Rectal smooth muscle tissue (tissue), 1 donor: Measurements from ENCODE around the gene PANX1.
"Not testable (repeated sequence)": the region's sequence is repeated elsewhere in the genome, so short reads cannot be mapped to it uniquely, and the experiment has no call there.

Source experiments
- H3K27ac ChIP-seq: one replicate; pipeline ENCODE4 v1.7.0; 2013; ENCODE audit warnings: low read depth, low read length, inconsistent platforms
- H3K27me3 ChIP-seq: one replicate; pipeline ENCODE4 v1.7.0; 2013; ENCODE audit warnings: low read length; ENCODE audit not compliant: control insufficient read depth, insufficient read depth
- H3K36me3 ChIP-seq: one replicate; pipeline ENCODE4 v1.7.0; 2013; ENCODE audit warnings: low read length; ENCODE audit not compliant: control insufficient read depth, insufficient read depth
- H3K4me1 ChIP-seq: one replicate; pipeline ENCODE4 v1.7.0; 2013; ENCODE audit warnings: low read length; ENCODE audit not compliant: control insufficient read depth, insufficient read depth
- H3K4me3 ChIP-seq: one replicate; pipeline ENCODE4 v1.7.0; 2013; ENCODE audit warnings: low read length
- H3K9ac ChIP-seq: one replicate; pipeline ENCODE4 v1.7.0; 2013; ENCODE audit warnings: low read length

PANX1 gene

DNA sequence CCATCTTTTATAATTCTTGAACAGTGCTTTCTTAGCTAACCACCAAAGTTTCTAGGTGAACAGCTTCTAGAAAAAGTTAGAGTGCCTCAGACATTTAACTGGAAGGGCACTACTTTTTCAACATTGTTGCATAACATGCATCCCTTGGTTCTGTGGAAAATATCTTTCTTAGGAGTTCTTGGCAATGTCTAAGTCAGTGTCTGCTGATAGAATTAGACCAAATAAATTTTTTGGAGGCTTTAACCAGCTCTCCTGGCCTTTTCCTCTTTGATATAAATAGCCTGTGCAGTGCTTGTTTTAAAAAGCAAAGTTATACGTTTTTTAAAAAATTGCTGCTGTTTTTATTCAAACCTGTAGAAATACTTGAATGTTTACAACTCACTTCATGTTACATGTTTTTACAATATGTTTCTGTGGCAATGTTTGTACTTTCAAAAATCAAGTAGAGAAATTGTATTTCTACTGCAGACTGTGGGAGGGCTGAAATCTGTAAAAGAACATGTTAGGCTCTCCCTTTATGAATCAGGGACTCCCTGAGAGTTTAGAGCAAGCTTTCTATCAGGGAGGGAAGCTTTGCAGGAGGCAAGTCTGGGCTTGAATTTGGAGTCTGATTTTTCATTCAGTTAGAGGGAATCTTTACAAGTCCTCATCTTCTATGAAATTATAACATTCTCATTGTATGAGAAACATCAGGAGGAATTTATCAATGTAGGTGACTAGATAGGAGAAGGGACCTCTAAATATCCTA lies 16.3 kb upstream of the PANX1 start:
- peak overlapping the region; percentile 10 for H3K27ac ChIP-seq
- no peak overlapping the region for H3K9ac ChIP-seq
- H3K4me1 ChIP-seq, result peaks cover 18% of the 10 kb centered on the region
- H3K36me3 ChIP-seq, result no peaks in the 10 kb centered on the region
- no peaks in the 10 kb centered on the region for H3K27me3 ChIP-seq
- no peak overlapping the region for H3K4me3 ChIP-seq

DNA sequence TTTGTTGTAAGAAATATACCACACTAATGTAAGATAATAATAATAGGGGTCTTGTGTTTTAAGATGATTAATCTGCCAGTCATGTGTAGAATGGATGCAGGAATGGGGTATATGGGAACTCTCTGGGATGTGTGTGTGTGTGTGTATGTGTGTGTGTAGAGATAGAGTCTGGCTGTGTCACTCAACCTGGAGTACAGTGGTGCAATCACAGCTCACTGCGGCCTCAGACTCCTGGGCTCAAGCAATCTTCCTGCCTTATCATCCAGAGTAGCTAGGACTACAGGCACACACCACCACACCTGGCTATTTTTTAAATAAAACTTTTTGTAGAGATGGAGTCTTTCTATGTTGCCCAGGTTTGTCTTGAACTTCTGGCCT lies 11.5 kb upstream of the PANX1 start:
- no peak overlapping the region for H3K27ac ChIP-seq
- no peak overlapping the region for H3K9ac ChIP-seq
- H3K4me1 ChIP-seq, result peaks cover 11% of the 10 kb centered on the region
- no peaks in the 10 kb centered on the region for H3K27me3 ChIP-seq
- no peak overlapping the region for H3K4me3 ChIP-seq
- H3K36me3 ChIP-seq, result no peaks in the 10 kb centered on the region

DNA sequence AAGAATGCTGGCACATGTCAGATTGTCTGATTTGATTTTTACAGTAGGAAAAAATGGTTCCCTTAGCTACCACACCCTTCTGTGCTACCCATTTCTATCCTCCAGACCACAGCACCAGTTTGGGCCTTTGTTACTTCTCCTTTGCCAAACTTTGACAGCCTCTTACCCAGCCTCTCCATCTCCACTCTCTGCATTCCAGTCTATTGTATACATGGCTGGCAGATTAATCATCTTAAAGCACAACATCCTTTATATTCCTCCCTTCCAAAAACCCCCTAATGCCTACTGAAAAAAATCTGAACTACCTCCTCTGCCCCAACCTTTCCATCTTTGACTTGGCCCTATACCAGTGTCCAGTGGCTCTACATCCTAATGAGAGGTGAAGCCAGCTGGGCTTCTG lies 10.8 kb upstream of the PANX1 start:
- Histone ChIP-seq H3K27me3 (no peaks in the 10 kb centered on the region), H3K4me3 (no peak overlapping the region), H3K9ac (no peak overlapping the region), H3K36me3 (no peaks in the 10 kb centered on the region), H3K27ac (no peak overlapping the region), H3K4me1 (peaks cover 5% of the 10 kb centered on the region)

DNA sequence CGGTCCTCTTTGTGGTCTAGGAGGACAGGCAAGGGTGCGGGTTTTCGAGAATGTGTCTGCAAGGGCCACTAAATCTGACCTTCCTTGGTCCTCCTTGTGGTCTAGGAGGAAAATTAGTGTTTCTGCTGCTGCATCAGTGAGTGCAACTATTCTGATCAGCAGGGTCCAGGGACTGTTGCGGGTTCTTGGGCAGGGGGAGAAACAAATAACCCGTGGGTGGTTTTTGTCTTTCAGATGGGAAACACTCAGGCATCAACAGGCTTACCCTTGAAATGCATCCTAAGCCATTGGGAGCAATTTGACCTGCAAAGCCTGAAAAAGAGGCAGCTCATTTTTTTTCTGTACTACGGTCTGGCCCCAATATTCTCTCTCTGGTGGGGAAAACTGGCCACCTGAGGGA lies 9.0 kb upstream of the PANX1 start:
- H3K27ac ChIP-seq, H3K4me1 ChIP-seq, H3K9ac ChIP-seq, H3K4me3 ChIP-seq, H3K36me3 ChIP-seq, H3K27me3 ChIP-seq: not testable (repeated sequence)

DNA sequence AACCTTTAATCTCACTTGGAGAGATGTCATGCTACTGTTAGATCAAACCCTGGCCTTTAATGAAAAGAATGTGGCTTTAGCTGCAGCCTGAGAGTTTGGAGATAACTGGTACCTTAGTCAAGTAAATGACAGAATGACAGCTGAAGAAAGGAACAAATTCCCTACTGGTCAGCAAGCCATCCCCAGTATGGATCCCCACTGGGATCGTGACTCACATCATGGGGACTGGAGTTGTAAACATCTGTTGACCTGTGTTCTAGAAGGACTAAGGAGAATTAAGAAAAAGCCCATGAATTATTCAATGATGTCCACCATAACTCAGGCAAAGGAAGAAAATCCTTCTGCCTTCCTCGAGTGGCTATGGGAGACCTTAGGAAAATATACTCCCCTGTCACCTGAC lies 8.1 kb upstream of the PANX1 start:
- not testable (repeated sequence) for H3K4me1 ChIP-seq, H3K27me3 ChIP-seq, H3K9ac ChIP-seq, H3K36me3 ChIP-seq, H3K4me3 ChIP-seq, H3K27ac ChIP-seq

DNA sequence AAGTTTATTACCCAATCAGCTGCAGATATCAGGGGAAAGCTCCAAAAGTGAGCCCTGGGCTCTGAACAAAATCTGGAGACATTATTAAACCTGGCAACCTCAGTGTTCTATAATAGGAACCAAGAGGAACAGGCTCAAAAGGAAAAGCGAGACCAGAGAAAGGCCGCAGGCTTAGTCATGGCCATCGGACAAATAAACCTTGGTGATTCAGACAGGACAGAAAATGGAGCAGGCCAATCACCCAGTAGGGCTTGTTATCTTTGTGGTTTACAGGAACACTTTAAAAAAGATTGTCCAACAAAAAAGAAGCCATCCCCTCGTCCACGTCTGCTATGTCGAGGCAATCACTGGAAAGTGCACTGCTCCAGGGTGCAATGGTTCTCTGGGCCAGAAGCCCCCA lies 7.7 kb upstream of the PANX1 start:
- Histone ChIP-seq H3K27me3 (no peaks in the 10 kb centered on the region), H3K4me3 (no peak overlapping the region), H3K9ac (no peak overlapping the region), H3K27ac (no peak overlapping the region), H3K36me3 (no peaks in the 10 kb centered on the region), H3K4me1 (no peaks in the 10 kb centered on the region)

DNA sequence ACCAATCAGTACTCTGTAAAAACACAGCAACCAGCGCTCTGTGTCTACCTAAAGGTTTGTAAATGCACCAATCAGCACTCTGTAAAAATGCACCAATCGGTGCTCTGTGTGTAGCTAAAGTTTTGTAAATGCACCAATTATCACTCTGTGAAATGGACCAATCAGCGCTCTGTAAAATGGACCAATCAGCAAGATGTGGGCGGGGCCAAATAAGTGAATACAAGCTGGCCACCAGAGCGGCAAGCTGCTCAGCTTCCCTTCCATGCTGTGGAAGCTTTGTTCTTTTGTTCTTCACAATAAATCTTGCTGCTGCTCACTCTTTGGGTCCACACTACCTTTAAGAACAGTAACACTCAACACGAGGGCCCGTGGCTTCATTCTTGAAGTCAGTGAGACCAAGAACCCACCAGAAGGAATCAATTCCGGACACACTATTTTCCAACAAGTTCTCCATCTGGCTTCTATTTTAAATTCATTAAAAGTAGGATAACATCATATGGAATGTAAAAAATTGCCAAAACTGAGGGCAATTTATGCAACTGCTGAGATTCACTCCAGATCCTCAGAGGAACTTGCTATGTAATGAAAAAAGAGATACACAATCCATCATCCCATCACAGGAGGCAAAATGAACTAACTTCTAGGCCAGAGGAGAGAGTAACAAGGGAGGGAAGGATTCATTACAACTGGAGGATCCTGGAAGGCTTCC lies 3.1 kb upstream of the PANX1 start:
- H3K36me3 ChIP-seq, result no peaks in the 10 kb centered on the region
- peaks cover 13% of the 10 kb centered on the region for H3K4me1 ChIP-seq
- no peaks in the 10 kb centered on the region for H3K27me3 ChIP-seq
- H3K27ac ChIP-seq, result no peak overlapping the region
- no peak overlapping the region for H3K9ac ChIP-seq
- H3K4me3 ChIP-seq, result no peak overlapping the region

DNA sequence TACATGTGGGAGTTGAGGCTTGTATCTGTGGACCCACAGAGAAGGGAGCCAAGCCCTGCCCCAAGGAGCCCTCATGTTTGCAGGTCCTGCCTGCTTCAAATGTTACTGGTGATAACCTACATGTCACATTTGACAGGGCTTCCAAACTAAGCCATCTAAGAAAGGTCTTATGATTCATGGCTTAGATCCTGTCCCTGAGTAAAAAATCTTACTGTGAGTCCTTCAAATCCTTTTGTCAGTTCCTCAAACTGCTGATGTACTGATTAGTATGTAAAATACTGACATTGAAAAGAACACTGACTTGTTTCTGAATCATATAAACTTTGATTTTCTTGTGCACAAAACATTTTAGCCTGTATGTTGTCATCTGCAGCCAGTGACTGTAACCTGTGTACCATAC lies 1.0 kb upstream of the PANX1 start:
- Histone ChIP-seq H3K4me3 (peak overlapping the region; percentile 86), H3K27me3 (no peaks in the 10 kb centered on the region), H3K27ac (peak overlapping the region; percentile 82), H3K36me3 (no peaks in the 10 kb centered on the region), H3K9ac (peak overlapping the region; percentile 34), H3K4me1 (peaks cover 16% of the 10 kb centered on the region)

DNA sequence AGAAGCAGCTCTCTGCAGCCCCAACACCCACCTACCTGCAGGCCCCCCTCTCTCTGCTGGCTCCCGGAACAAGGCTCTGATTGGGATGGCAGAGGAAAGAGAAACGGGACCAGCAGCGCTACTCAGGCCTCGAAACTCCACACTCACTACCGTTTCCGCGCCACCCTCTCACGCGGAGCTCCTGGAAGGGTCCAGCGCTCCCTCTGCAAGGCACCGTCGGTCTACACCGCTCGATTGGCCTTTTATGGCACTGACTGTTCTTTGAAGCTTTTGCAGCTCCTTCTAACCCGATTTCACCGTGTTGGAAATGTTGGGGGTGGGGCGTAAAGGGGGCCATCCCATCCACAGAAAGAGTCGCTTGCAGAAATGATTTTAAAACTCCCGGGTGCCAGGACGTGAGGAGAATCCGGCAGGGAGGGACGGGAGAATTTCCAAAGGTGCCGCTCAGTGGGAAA lies 323 bp upstream of the PANX1 start:
- Histone ChIP-seq H3K9ac (peak overlapping the region; percentile 34), H3K27me3 (no peaks in the 10 kb centered on the region), H3K36me3 (no peaks in the 10 kb centered on the region), H3K4me1 (peaks cover 16% of the 10 kb centered on the region), H3K27ac (peak overlapping the region; percentile 82), H3K4me3 (peak overlapping the region; percentile 86)

DNA sequence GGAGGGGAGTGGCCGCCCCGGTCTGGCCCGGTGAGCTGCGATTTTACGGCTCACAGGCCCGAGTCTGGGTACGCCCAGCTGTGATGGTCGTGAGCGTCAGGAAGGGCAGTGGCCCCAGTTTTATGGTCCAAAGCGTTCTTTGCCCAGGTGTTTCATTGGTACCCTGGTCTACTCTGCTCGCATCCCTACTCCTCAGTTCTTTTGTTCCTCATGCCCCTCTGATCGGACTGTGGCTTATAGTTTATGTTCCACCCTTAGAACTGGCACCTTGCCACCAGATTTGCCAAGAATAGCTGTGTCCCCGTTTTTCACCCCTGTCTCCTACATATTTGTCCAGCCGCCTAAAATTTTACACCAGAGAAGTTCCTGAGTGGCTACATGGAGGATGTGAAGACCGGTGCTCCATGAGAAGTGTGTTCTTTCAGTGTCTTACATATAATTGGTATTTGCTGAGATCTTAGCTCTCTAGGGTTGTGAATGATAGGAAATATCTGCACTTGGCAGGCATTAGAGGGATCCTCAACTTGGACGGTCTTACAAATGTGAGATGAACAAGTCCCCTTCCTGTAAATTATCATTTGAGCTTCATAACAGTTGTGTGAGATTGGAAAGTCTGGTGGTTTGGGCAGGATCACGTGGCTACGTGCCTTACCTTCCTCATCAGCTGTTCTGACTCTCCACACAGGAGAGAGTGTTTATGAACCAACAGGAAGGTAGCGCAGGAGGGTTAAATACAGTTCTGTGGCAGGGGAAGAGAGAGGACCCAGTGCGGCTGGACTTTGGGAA lies 1.1 kb downstream of the PANX1 start:
- Histone ChIP-seq H3K27ac (peak overlapping the region; percentile 82), H3K9ac (peak overlapping the region; percentile 34), H3K4me3 (peak overlapping the region; percentile 86), H3K27me3 (no peaks in the 10 kb centered on the region), H3K4me1 (peaks cover 17% of the 10 kb centered on the region), H3K36me3 (no peaks in the 10 kb centered on the region)

DNA sequence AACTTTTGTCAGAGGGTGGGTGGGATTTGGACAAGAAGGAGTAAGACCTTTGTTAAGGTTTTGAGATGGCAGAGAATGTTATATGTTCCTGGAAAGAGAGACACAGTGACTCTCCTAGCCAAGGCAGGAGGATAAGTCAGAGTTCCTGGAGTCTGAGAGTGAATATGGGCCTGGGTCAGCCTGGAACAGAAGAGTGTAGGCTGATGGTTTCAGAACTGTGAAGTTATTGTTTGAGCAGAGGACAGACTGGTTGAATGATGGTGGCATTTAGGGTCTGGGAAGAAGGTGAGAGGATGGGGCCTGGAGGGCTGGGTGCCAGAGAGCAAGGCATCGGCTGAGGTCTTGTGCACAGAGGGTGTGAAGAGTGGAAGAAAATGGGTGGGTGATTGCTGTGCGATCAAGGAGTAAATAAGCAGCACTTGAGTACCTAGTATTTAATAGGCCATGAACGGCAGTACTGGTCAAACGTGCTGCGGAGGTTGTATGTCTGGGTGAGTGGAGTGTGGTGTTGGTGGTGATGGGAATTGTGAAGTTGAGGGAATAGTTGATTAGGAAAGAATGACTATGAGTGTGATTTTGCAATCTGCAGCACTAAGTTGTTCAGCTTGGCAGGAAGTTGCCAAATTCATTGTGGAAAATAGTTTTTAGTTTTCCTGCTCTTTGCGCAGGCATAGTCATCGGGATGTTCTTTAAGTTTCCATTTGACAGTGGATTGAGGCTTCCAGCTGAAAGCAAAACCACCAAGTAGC lies 1.8 kb downstream of the PANX1 start:
- peak overlapping the region; percentile 6 for H3K4me3 ChIP-seq
- peaks cover 25% of the 10 kb centered on the region for H3K4me1 ChIP-seq
- peak overlapping the region; percentile 82 for H3K27ac ChIP-seq
- H3K27me3 ChIP-seq, result no peaks in the 10 kb centered on the region
- no peak overlapping the region for H3K9ac ChIP-seq
- no peaks in the 10 kb centered on the region for H3K36me3 ChIP-seq
